ENCODE measurements around the gene SPRR2B. TPM values are rescaled to one million over a fixed set of nuclear protein-coding genes. Genes with fewer than 3 reads are reported as not detected.
"Not testable (repeated sequence)": the region's sequence is repeated elsewhere in the genome, so short reads cannot be mapped to it uniquely, and the experiment has no call there.

The SPRR2B gene
- total RNA-seq, 6 experiments from 2014 or later, result not detected

GRCh38 chr1:153058154-153058553, 13.3 kb downstream of the SPRR2B start:
- Histone ChIP-seq H3K4me1 (no peaks in the 10 kb centered on the region), H3K27me3 (no peaks in the 10 kb centered on the region), H3K36me3 (no peaks in the 10 kb centered on the region), H3K9me3 (no peaks in the 10 kb centered on the region), H3K4me3 (no peak overlapping the region), H3K27ac (no peak overlapping the region)
- TF ChIP-seq POLR2A (IDR thresholded peaks at IDR 0.05) (no peak), CTCF (IDR thresholded peaks at IDR 0.05) (no peak)
- DNase-seq, result no peak
- no peak for ATAC-seq
- intact Hi-C loops (cut with DNase I), result no loop called here
- 45% methylated on average over 2 of the region's 2 CpGs for WGBS (ENCODE audit: insufficient coverage, low coverage, low lambda C conversion rate, missing lambda C conversion rate)

GRCh38 chr1:153057375-153057774, 14.0 kb downstream of the SPRR2B start, which contains the start of gene SPRR2A:
TSS of gene SPRR2A (minus strand) at chr1:153057512. CDS start at chr1:153056735, 777 bp downstream.
- no peaks in the 10 kb centered on the region for H3K4me1 ChIP-seq
- no peak within 1 kb of the TSS for H3K4me3 ChIP-seq
- H3K9me3 ChIP-seq, result no peaks in the 10 kb centered on the region
- ATAC-seq (no peak), DNase-seq (no peak)
- no peaks in the 10 kb centered on the region for H3K36me3 ChIP-seq
- intact Hi-C loops (cut with DNase I), result no loop called here
- TF ChIP-seq CTCF (IDR thresholded peaks at IDR 0.05) (no peak), POLR2A (IDR thresholded peaks at IDR 0.05) (no peak)
- no peaks in the 10 kb centered on the region for H3K27me3 ChIP-seq
- H3K27ac ChIP-seq, result no peak within 1 kb of the TSS
- WGBS (ENCODE audit: insufficient coverage, low coverage, low lambda C conversion rate, missing lambda C conversion rate), result 47% methylated on average over 2 of the region's 2 CpGs

- H3K36me3 ChIP-seq; intact Hi-C loops (cut with DNase I); ATAC-seq; DNase-seq; H3K9me3 ChIP-seq; H3K27ac ChIP-seq; H3K27me3 ChIP-seq; H3K4me3 ChIP-seq; H3K4me1 ChIP-seq: not testable (repeated sequence)
- 47% methylated on average over 3 of the region's 3 CpGs for WGBS (ENCODE audit: insufficient coverage, low coverage, low lambda C conversion rate, missing lambda C conversion rate)
These were observed 15.3 kb downstream of the SPRR2B start for GRCh38 chr1:153056111-153056510.

GRCh38 chr1:153049211-153049610, 22.2 kb downstream of the SPRR2B start:
- no peaks in the 10 kb centered on the region for H3K9me3 ChIP-seq
- peak in 1 of 4 donors; percentile 20 for ATAC-seq
- intact Hi-C loops (cut with DNase I), result no loop called here
- H3K36me3 ChIP-seq, result no peaks in the 10 kb centered on the region
- H3K4me1 ChIP-seq, result no peaks in the 10 kb centered on the region
- no peak for DNase-seq
- H3K27me3 ChIP-seq, result no peaks in the 10 kb centered on the region
- no peak for TF ChIP-seq POLR2A (IDR thresholded peaks at IDR 0.05)
- TF ChIP-seq CTCF (IDR thresholded peaks at IDR 0.05), result no peak
- no peak overlapping the region for H3K4me3 ChIP-seq
- WGBS (ENCODE audit: insufficient coverage, low coverage, low lambda C conversion rate, missing lambda C conversion rate), result no CpG with 5 or more reads among the region's 2 CpGs
- no peak overlapping the region for H3K27ac ChIP-seq

- no peak within 1 kb of the TSS for H3K4me3 ChIP-seq
- no peak within 1 kb of the TSS for H3K27ac ChIP-seq
- 52% methylated on average over 4 of the region's 4 CpGs for WGBS (ENCODE audit: insufficient coverage, low coverage, low lambda C conversion rate, missing lambda C conversion rate)
- intact Hi-C loops (cut with DNase I), result no loop called here
- no peak for DNase-seq
- H3K36me3 ChIP-seq, result no peaks in the 10 kb centered on the region
- H3K9me3 ChIP-seq, result no peaks in the 10 kb centered on the region
- ATAC-seq, result no peak
- TF ChIP-seq POLR2A (IDR thresholded peaks at IDR 0.05) (no peak), CTCF (IDR thresholded peaks at IDR 0.05) (no peak)
- H3K27me3 ChIP-seq, result no peaks in the 10 kb centered on the region
- H3K4me1 ChIP-seq, result no peaks in the 10 kb centered on the region
These were observed 30.3 kb downstream of the SPRR2B start, which contains the start of gene SPRR2D for GRCh38 chr1:153040950-153041631. TSS of gene SPRR2D (minus strand) at chr1:153041120. CDS start at chr1:153040346, 774 bp downstream.

Data from right lobe of liver (tissue), 6 donors.